ENCODE measurements around the gene ALG3.

DNA sequence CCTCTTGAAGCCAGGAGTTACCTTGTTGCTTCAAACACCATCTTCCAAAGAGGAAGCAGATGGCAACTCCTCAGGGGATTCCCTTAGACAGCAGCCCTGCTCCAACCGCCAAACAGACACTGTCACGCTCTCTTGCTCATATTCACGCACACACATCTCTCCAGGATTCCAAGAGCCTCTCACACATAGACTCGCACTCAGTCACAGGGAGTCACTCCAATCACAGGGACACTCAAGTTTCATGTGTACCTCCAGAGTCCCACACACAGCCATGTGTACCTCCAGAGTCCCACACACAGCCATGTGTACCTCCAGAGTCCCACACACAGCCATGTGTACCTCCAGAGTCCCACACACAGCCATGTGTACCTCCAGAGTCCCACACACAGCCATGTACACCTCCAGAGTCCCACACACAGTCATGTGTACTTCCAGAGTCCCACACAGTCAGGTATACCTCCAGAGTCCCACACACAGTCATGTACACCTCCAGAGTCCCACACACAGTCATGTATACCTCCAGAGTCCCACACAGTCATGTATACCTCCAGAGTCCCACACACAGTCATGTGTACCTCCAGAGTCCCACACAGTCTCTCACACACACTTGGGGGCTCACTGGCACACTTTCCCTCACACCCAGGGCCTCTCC lies 13.3 kb downstream of the ALG3 start:
- TF ChIP-seq CTCF (IDR thresholded peaks at IDR 0.05) (no peak), POLR2A (IDR thresholded peaks at IDR 0.05) (no peak), POLR2AphosphoS5 (IDR thresholded peaks at IDR 0.05) (no peak)
